ENCODE measurements around the gene PPIL6.

PPIL6 gene

DNA sequence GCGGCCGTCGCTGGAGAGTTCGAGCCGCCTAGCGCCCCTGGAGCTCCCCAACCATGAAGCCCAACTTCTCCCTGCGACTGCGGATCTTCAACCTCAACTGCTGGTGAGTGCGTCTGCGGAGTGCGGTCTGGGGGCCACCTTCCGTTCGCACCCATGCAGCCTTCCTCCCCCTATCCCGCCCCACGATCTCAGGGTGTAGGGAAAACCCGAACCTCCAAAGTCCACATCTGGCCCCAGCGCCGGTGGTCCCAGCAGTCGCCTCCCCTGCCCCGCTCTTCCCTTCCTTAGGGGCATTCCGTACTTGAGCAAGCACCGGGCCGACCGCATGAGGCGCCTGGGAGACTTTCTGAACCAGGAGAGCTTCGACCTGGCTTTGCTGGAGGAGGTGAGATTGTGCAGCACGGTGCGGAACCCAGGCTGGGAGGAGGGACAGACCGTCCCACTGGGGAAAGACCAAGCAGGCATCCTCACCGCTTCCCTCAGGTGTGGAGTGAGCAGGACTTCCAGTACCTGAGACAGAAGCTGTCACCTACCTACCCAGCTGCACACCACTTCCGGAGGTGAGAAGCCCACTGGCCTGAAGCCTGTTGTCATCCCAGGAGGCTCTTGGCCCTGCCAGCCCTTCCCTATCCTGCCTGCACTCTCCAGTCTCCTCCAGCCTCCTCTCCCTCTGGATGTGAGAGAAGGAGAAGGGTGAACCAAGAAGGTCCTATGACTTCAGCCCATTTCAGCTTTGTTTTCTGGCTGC, 815 bp upstream of the PPIL6 start:
- peak overlapping the region; percentile 97 for H3K4me2 ChIP-seq (ENCODE audit: low read length)
- no peaks in the 10 kb centered on the region for H3F3A ChIP-seq (ENCODE audit: control insufficient read depth, insufficient read depth)
- no peaks in the 10 kb centered on the region for H3K9me2 ChIP-seq (replicated peaks; ENCODE audit: control insufficient read depth, low read length)
- peak overlapping the region; percentile 94 for H3K4me3 ChIP-seq (ENCODE audit: low read length)
- peaks cover 20% of the 10 kb centered on the region for H3K4me1 ChIP-seq (ENCODE audit: control insufficient read depth, low read length)
- peaks cover 18% of the 10 kb centered on the region for H3K79me2 ChIP-seq (ENCODE audit: control insufficient read depth, low read length)
- no peaks in the 10 kb centered on the region for H3K9me3 ChIP-seq (ENCODE audit: control insufficient read depth, insufficient read depth, low read length)
- H3K27me3 ChIP-seq (ENCODE audit: control insufficient read depth, low read length): no peaks in the 10 kb centered on the region
- H4K20me1 ChIP-seq (ENCODE audit: control insufficient read depth, insufficient read depth, low read depth, low read length): peaks cover 3% of the 10 kb centered on the region
- TF ChIP-seq EZH2phosphoT487 (IDR thresholded peaks at IDR 0.05; ENCODE audit: borderline replicate concordance, low read length): no peak
- TF ChIP-seq, protein P1, sequence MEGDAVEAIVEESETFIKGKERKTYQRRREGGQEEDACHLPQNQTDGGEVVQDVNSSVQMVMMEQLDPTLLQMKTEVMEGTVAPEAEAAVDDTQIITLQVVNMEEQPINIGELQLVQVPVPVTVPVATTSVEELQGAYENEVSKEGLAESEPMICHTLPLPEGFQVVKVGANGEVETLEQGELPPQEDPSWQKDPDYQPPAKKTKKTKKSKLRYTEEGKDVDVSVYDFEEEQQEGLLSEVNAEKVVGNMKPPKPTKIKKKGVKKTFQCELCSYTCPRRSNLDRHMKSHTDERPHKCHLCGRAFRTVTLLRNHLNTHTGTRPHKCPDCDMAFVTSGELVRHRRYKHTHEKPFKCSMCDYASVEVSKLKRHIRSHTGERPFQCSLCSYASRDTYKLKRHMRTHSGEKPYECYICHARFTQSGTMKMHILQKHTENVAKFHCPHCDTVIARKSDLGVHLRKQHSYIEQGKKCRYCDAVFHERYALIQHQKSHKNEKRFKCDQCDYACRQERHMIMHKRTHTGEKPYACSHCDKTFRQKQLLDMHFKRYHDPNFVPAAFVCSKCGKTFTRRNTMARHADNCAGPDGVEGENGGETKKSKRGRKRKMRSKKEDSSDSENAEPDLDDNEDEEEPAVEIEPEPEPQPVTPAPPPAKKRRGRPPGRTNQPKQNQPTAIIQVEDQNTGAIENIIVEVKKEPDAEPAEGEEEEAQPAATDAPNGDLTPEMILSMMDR (IDR thresholded peaks at IDR 0.05; ENCODE audit: low read depth, low read length, poor library complexity, severe bottlenecking): no peak
- H3K27ac ChIP-seq (ENCODE audit: low read depth, low read length): peak overlapping the region; percentile 63
- peaks cover 51% of the 10 kb centered on the region for H3K36me3 ChIP-seq (ENCODE audit: control insufficient read depth, low read length)

DNA sequence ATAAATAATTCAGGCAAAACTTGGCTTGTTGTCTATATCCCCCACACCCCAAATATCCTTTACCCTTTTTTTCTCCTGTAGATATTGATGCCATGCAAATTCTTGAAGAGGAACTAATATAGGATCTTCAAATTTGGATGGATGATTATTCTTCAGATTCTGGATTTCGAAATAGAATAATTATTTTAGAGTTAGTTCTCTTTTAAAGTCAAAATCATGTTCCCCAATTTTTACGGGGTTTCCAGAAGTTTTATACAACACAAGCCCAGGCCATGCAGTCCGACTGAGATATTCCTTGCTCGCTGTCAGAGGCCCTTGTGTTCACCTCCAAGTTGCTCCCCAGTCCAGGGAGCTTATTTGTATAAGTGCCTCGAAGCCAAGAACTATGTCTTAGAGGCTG, 4.4 kb downstream of the PPIL6 start:
- TF ChIP-seq EZH2phosphoT487 (IDR thresholded peaks at IDR 0.05; ENCODE audit: borderline replicate concordance, low read length): no peak
- TF ChIP-seq, protein P1 (IDR thresholded peaks at IDR 0.05; ENCODE audit: low read depth, low read length, poor library complexity, severe bottlenecking): no peak
- no peaks in the 10 kb centered on the region for H4K20me1 ChIP-seq (ENCODE audit: control insufficient read depth, insufficient read depth, low read depth, low read length)
- peaks cover 4% of the 10 kb centered on the region; the same call in 1 of the 2 replicates for H3K36me3 ChIP-seq (ENCODE audit: control insufficient read depth, low read length)
- no peaks in the 10 kb centered on the region for H3F3A ChIP-seq (ENCODE audit: control insufficient read depth, insufficient read depth)
- no peak overlapping the region for H3K27ac ChIP-seq (ENCODE audit: low read depth, low read length)
- H3K9me2 ChIP-seq (replicated peaks; ENCODE audit: control insufficient read depth, low read length): no peaks in the 10 kb centered on the region
- H3K4me2 ChIP-seq (ENCODE audit: low read length): no peak overlapping the region
- H3K4me3 ChIP-seq (ENCODE audit: low read length): no peak overlapping the region
- peaks cover 3% of the 10 kb centered on the region for H3K79me2 ChIP-seq (ENCODE audit: control insufficient read depth, low read length)
- peaks cover 7% of the 10 kb centered on the region; the same call in 1 of the 2 replicates for H3K27me3 ChIP-seq (ENCODE audit: control insufficient read depth, low read length)
- peaks cover 7% of the 10 kb centered on the region for H3K4me1 ChIP-seq (ENCODE audit: control insufficient read depth, low read length)
- H3K9me3 ChIP-seq (ENCODE audit: control insufficient read depth, insufficient read depth, low read length): no peaks in the 10 kb centered on the region

DNA sequence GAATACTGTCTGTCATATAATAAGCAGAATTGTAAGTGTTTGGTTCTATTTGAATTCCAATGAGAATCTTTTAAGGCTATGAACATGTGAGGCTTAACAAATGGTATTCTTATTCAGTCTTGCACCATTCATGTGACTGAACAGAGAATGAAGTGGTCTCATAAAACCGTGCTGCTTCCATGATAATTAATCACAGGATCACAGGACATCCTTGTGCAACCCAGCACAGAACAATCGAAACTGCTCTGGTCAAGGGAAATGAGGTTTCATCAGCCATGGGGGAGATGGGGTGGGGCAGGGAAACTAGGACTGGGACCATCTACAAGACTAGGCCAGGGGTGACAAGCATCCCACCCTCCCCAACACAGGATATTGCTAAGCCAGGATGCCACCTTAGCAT, 6.0 kb downstream of the PPIL6 start:
- TF ChIP-seq EZH2phosphoT487 (IDR thresholded peaks at IDR 0.05; ENCODE audit: borderline replicate concordance, low read length): no peak
- TF ChIP-seq, protein P1 (IDR thresholded peaks at IDR 0.05; ENCODE audit: low read depth, low read length, poor library complexity, severe bottlenecking): no peak
- H3K4me3 ChIP-seq (ENCODE audit: low read length): no peak overlapping the region
- H3K9me2 ChIP-seq (replicated peaks; ENCODE audit: control insufficient read depth, low read length): no peaks in the 10 kb centered on the region
- H3K36me3 ChIP-seq (ENCODE audit: control insufficient read depth, low read length): no peaks in the 10 kb centered on the region
- H3K4me1 ChIP-seq (ENCODE audit: control insufficient read depth, low read length): no peaks in the 10 kb centered on the region
- H3K4me2 ChIP-seq (ENCODE audit: low read length): no peak overlapping the region
- H3K79me2 ChIP-seq (ENCODE audit: control insufficient read depth, low read length): no peaks in the 10 kb centered on the region
- H3K9me3 ChIP-seq (ENCODE audit: control insufficient read depth, insufficient read depth, low read length): no peaks in the 10 kb centered on the region
- H3K27ac ChIP-seq (ENCODE audit: low read depth, low read length): no peak overlapping the region
- H4K20me1 ChIP-seq (ENCODE audit: control insufficient read depth, insufficient read depth, low read depth, low read length): no peaks in the 10 kb centered on the region
- H3F3A ChIP-seq (ENCODE audit: control insufficient read depth, insufficient read depth): no peaks in the 10 kb centered on the region
- H3K27me3 ChIP-seq (ENCODE audit: control insufficient read depth, low read length): peaks cover 7% of the 10 kb centered on the region; the same call in 1 of the 2 replicates

Data from DOHH2 (cell line).